ENCODE measurements around the gene TTC7B. TPM values are rescaled to one million over a fixed set of nuclear protein-coding genes. Genes with fewer than 3 reads are reported as not detected.

The TTC7B gene
- total and polyA plus RNA-seq, 10 of the 15 experiments (the other 5 are each of a cell fraction or from before 2014, with no cell fraction given), result under 0.01 to 1.1 (median 0.26) TPM; not detected in 2

DNA sequence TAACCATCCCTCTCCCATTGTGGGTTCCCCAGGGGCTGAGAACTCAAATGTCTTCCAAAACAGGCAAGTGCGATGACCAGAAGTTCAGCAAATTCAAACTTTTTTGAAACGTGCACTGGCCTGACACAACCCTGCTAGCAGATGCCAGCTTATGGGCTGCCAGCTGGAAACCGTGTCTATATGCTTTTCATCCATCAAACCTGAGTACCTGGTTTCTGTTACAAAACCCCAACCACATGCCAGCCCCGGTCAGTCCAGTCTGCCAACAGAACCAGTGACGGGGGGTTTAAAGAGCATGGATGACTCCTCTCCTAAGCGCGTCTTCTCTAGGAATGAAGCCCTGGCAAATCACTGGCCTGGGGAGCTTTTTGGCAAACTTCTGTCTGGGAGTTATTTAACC is 189.7 kb downstream of the TTC7B start:
- no peak overlapping the region for H3K4me3 ChIP-seq
- ChIA-PET CTCF (no interaction called here), POLR2A (no interaction called here), RAD21 (ENCODE audit: unreplicated experiment) (no interaction called here), SMC1A (ENCODE audit: uncharacterized antibody, unreplicated experiment) (no interaction called here)
- no peak overlapping the region for H3K4me2 ChIP-seq (ENCODE audit: control insufficient read depth, insufficient read depth)
- no peak for ATAC-seq
- H3K4me1 ChIP-seq (ENCODE audit: control insufficient read depth, insufficient read depth, low read length), result no peaks in the 10 kb centered on the region
- WGBS (ENCODE audit: insufficient coverage, insufficient replicate concordance, low lambda C conversion rate, missing lambda C conversion rate), result 58% methylated on average over 7 of the region's 7 CpGs
- no peak for DNase-seq (ENCODE audit: low read depth, low spot score)
- no peaks in the 10 kb centered on the region; the same call in 1 of the 2 replicates for H4K20me1 ChIP-seq (ENCODE audit: control insufficient read depth, insufficient read depth)
- FAIRE-seq, result no peak
- H3K36me3 ChIP-seq (ENCODE audit: control insufficient read depth in 2 of 2, insufficient read depth in 2 of 2, low read length in 1 of 2), result no peaks in the 10 kb centered on the region
- H3K9me3 ChIP-seq (replicated peaks; ENCODE audit: control insufficient read depth, insufficient read depth, low read length), result no peaks in the 10 kb centered on the region
- H2AFZ ChIP-seq (ENCODE audit: control insufficient read depth, low read depth, low read length), result no peak overlapping the region
- H3K9ac ChIP-seq (ENCODE audit: control insufficient read depth, insufficient read depth, low read length), result no peak overlapping the region
- BruUV-seq (replicated peaks), result no TSS peak
- no peaks in the 10 kb centered on the region for H3K79me2 ChIP-seq (ENCODE audit: control insufficient read depth, insufficient read depth, low read length)
- no peak overlapping the region for H3K27ac ChIP-seq (ENCODE audit: control insufficient read depth, insufficient read depth)
- H3K27me3 ChIP-seq (replicated peaks in 1 of 2; ENCODE audit: control insufficient read depth in 2 of 2, insufficient read depth in 2 of 2, low read length in 1 of 2), result peaks cover 0 to 1% of the 10 kb centered on the region in 2 experiments; a peak in 2 of 4 replicates
- TF ChIP-seq BCL11A (IDR thresholded peaks at IDR 0.05; ENCODE audit: low read depth, low read length) (no peak), ZBED1 (IDR thresholded peaks at IDR 0.05; ENCODE audit: borderline replicate concordance) (no peak), MYB (IDR thresholded peaks at IDR 0.05; ENCODE audit: borderline replicate concordance, low read depth, low read length) (no peak), EED (IDR thresholded peaks at IDR 0.05; ENCODE audit: low read depth) (no peak), ZNF592 (IDR thresholded peaks at IDR 0.05) (no peak), SIX5 (IDR thresholded peaks at IDR 0.05; ENCODE audit: low read depth, low read length, severe bottlenecking) (no peak), NFIC (IDR thresholded peaks at IDR 0.05; ENCODE audit: low read depth, low read length) (no peak), BACH1 (IDR thresholded peaks at IDR 0.05; ENCODE audit: borderline replicate concordance) (no peak)
- TF ChIP-seq, protein P1, sequence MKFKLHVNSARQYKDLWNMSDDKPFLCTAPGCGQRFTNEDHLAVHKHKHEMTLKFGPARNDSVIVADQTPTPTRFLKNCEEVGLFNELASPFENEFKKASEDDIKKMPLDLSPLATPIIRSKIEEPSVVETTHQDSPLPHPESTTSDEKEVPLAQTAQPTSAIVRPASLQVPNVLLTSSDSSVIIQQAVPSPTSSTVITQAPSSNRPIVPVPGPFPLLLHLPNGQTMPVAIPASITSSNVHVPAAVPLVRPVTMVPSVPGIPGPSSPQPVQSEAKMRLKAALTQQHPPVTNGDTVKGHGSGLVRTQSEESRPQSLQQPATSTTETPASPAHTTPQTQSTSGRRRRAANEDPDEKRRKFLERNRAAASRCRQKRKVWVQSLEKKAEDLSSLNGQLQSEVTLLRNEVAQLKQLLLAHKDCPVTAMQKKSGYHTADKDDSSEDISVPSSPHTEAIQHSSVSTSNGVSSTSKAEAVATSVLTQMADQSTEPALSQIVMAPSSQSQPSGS (IDR thresholded peaks at IDR 0.05; ENCODE audit: low read length), result no peak
- in situ Hi-C loops (cut with MboI), result no loop called here
- intact Hi-C loops (cut with micrococcal nuclease; ENCODE audit: unreplicated experiment), result no loop called here
